Measurements from ENCODE around the gene PAQR8. TPM values are rescaled to one million over a fixed set of nuclear protein-coding genes. Genes with fewer than 3 reads are reported as not detected.

Gene PAQR8
- total and polyA plus RNA-seq, 8 donors = 4.0 to 46.1 (median 15.7) TPM

DNA sequence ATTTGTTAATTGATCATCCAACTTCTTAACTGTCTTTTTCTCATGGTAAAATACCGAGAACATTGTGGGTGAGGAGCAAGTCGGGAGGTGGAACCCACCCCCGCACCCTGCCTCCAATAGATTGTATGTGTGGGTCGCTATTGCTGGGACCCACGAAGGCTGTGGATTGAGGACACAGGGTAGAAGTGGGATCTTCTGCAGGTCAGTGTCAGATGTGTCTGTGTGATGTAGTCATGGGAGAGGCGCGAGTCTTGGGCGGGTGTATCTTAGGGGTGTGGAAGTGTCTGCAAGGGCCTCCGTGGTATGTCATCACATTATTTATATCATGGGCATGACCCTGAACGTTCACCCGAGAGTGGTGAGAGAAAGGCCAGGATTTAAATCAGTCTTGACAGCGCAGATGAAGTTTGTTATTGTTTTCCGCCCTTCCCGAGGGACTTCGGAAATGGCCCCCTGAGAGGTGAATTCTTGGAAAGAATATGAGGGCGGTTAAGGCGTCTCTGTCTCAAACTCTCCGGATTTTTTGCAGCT, 472 bp upstream of the PAQR8 start:
- H3K27ac ChIP-seq = peak overlapping the region; percentile 57 to 93 (median 88)
- peaks cover 9 to 57% (median 32%) of the 10 kb centered on the region in 4 donors for H3K4me1 ChIP-seq
- H3K4me3 ChIP-seq = peak overlapping the region; percentile 80 to 93 (median 86)
- H3K27me3 ChIP-seq = no peaks in the 10 kb centered on the region
- intact Hi-C loops (cut with DNase I; ENCODE audit: low total_unique reads) = no loop called here
- no peak for TF ChIP-seq POLR2A (IDR thresholded peaks at IDR 0.05)
- H3K36me3 ChIP-seq = no peaks in the 10 kb centered on the region
- H3K9me3 ChIP-seq = no peaks in the 10 kb centered on the region
- WGBS, 5 donors = 23 to 37% (median 32%) methylated on average over 16 to 18 of the region's 18 CpGs
- no peak for DNase-seq

- DNase-seq = peak; percentile 37 to 73
- H3K4me3 ChIP-seq = peak overlapping the region; percentile 80 to 93 (median 86)
- TF ChIP-seq POLR2AphosphoS5 (IDR thresholded peaks at IDR 0.05) (no peak), EP300 (IDR thresholded peaks at IDR 0.05) (no peak), CTCF (IDR thresholded peaks at IDR 0.05) (no peak), POLR2A (IDR thresholded peaks at IDR 0.05) (no peak)
- no peaks in the 10 kb centered on the region for H3K27me3 ChIP-seq
- H3K9me3 ChIP-seq = no peaks in the 10 kb centered on the region
- WGBS, 5 donors = 1 to 2% (median 1%) methylated on average over 54 to 57 of the region's 57 CpGs
- H3K27ac ChIP-seq = peak overlapping the region; percentile 57 to 93 (median 88)
- intact Hi-C loops (cut with DNase I; ENCODE audit: low total_unique reads) = no loop called here
- peaks cover 0 to 10% (median 0%) of the 10 kb centered on the region in 4 donors for H3K36me3 ChIP-seq
- peaks cover 9 to 64% (median 36%) of the 10 kb centered on the region in 4 donors for H3K4me1 ChIP-seq
Measured at GRCh38 chr6:52362443-52363227, 684 bp downstream of the PAQR8 start.

DNA sequence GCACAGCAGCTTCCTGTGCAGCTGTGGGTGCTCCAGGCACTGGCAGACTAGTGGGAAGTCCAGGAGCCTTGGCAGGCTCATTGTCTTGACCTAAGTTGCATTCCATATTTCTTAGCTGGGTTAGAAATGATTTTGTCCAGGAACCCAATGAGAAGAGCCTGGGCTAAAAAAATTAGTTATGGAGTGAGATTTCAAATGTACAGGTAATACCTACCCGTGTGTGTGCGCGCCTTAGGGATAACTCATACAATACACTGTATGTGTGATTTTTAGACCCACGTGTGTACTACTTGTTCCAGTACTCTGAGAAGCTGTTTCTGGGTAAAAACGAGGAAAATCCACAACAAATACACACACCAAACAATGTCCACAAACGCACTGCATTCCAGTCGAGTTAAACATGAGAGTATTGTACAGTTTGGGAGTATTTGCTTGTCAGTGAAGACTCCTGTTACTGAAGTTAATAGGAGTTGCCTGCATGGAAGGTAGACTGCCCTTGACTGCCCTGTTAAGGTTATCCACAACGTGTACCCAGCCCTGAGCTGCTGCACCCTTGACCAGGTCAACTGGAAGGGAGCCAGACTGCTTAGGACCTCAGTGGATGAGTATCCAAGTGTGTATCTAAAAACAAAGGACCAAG, 1.4 kb downstream of the PAQR8 start:
- Histone ChIP-seq H3K4me1 (peaks cover 9 to 64% (median 40%) of the 10 kb centered on the region in 4 donors), H3K36me3 (peaks cover 0 to 16% (median 0%) of the 10 kb centered on the region in 4 donors), H3K9me3 (no peaks in the 10 kb centered on the region), H3K4me3 (peak overlapping the region; percentile 80 to 93 (median 86)), H3K27me3 (no peaks in the 10 kb centered on the region), H3K27ac (peak overlapping the region; percentile 57 to 93 (median 88))
- peak; percentile 50 to 52 for DNase-seq
- intact Hi-C loops (cut with DNase I; ENCODE audit: low total_unique reads) = no loop called here
- WGBS, 5 donors = 33 to 37% (median 35%) methylated on average over 8 of the region's 8 CpGs
- no peak for TF ChIP-seq EP300 (IDR thresholded peaks at IDR 0.05)
- TF ChIP-seq POLR2AphosphoS5 (IDR thresholded peaks at IDR 0.05) = no peak
- no peak for TF ChIP-seq CTCF (IDR thresholded peaks at IDR 0.05)
- TF ChIP-seq POLR2A (IDR thresholded peaks at IDR 0.05) = no peak

GRCh38 chr6:52364480-52365166, 2.7 kb downstream of the PAQR8 start:
- intact Hi-C loops (cut with DNase I; ENCODE audit: low total_unique reads) = no loop called here
- H3K27me3 ChIP-seq = no peaks in the 10 kb centered on the region
- no peaks in the 10 kb centered on the region for H3K9me3 ChIP-seq
- peaks cover 9 to 63% (median 39%) of the 10 kb centered on the region in 4 donors for H3K4me1 ChIP-seq
- DNase-seq = no peak
- no peak overlapping the region for H3K27ac ChIP-seq
- no peak for TF ChIP-seq EP300 (IDR thresholded peaks at IDR 0.05)
- TF ChIP-seq CTCF (IDR thresholded peaks at IDR 0.05) = no peak
- TF ChIP-seq POLR2AphosphoS5 (IDR thresholded peaks at IDR 0.05) = no peak
- no peak for TF ChIP-seq POLR2A (IDR thresholded peaks at IDR 0.05)
- WGBS, 5 donors = 64 to 81% (median 75%) methylated on average over 5 of the region's 5 CpGs
- peak overlapping the region in 1 of 4 donors; percentile 10 for H3K4me3 ChIP-seq
- H3K36me3 ChIP-seq = peaks cover 0 to 16% (median 0%) of the 10 kb centered on the region in 4 donors
